ENCODE data around the gene PTMS.

Gene PTMS

DNA sequence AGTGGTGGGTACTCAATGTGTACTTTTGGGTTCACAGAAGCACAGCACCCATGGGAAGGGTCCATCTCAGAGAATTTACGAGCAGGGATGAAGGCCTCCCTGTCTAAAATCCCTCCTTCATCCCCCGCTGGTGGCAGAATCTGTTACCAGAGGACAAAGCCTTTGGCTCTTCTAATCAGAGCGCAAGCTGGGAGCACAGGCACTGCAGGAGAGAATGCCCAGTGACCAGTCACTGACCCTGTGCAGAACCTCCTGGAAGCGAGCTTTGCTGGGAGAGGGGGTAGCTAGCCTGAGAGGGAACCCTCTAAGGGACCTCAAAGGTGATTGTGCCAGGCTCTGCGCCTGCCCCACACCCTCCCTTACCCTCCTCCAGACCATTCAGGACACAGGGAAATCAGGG, 54.0 kb downstream of the PTMS start:
- peak overlapping the region; percentile 59 for H3K27ac ChIP-seq
- no peak for TF ChIP-seq ZFX (IDR thresholded peaks at IDR 0.05; ENCODE audit: borderline replicate concordance)
- TF ChIP-seq, protein P1, sequence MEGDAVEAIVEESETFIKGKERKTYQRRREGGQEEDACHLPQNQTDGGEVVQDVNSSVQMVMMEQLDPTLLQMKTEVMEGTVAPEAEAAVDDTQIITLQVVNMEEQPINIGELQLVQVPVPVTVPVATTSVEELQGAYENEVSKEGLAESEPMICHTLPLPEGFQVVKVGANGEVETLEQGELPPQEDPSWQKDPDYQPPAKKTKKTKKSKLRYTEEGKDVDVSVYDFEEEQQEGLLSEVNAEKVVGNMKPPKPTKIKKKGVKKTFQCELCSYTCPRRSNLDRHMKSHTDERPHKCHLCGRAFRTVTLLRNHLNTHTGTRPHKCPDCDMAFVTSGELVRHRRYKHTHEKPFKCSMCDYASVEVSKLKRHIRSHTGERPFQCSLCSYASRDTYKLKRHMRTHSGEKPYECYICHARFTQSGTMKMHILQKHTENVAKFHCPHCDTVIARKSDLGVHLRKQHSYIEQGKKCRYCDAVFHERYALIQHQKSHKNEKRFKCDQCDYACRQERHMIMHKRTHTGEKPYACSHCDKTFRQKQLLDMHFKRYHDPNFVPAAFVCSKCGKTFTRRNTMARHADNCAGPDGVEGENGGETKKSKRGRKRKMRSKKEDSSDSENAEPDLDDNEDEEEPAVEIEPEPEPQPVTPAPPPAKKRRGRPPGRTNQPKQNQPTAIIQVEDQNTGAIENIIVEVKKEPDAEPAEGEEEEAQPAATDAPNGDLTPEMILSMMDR (IDR thresholded peaks at IDR 0.05) = no peak

Measured in 22Rv1 (cell line).